NCI-H2029 treated with DMSO at 0.1 percent for 48 hours (cell line): ENCODE results near the gene PRSS21.

Source experiments
- DNase-seq: peaks from one replicate; lab custom pipeline; 2025; lab: John Stamatoyannopoulos, UW

PRSS21 gene

GRCh38 chr16:2816751-2817339 is at the start of gene PRSS21:
PRSS21 (plus strand) TSS chr16:2817237; CDS start chr16:2817269, 32 bp downstream.
- no peak for DNase-seq

GRCh38 chr16:2767891-2768290 is 49.1 kb upstream of the PRSS21 start:
- no peak for DNase-seq

GRCh38 chr16:2768403-2769089 is 48.5 kb upstream of the PRSS21 start:
- no peak for DNase-seq

- DNase-seq: no peak
These were observed 47.9 kb upstream of the PRSS21 start for GRCh38 chr16:2769100-2769529.

GRCh38 chr16:2769675-2770056 is 47.4 kb upstream of the PRSS21 start:
- DNase-seq: no peak

GRCh38 chr16:2770057-2770951 is 46.7 kb upstream of the PRSS21 start:
- no peak for DNase-seq

GRCh38 chr16:2771496-2772402 is 45.3 kb upstream of the PRSS21 start:
- no peak for DNase-seq

- no peak for DNase-seq
These were observed 43.7 kb upstream of the PRSS21 start for GRCh38 chr16:2773188-2773968.

GRCh38 chr16:2774161-2774891 is 42.7 kb upstream of the PRSS21 start:
- DNase-seq: no peak

- no peak for DNase-seq
These were observed 41.8 kb upstream of the PRSS21 start for GRCh38 chr16:2775131-2775716.

- DNase-seq: no peak
These were observed 41.1 kb upstream of the PRSS21 start for GRCh38 chr16:2775765-2776499.

GRCh38 chr16:2776500-2777139 is 40.4 kb upstream of the PRSS21 start:
- DNase-seq: no peak

- DNase-seq: peak; percentile 34
These were observed 39.7 kb upstream of the PRSS21 start, which contains the start of gene ELOB for GRCh38 chr16:2777231-2777902. ELOB (minus strand) TSS chr16:2777280; CDS start chr16:2777239, 41 bp downstream.

- no peak for DNase-seq
These were observed 39.0 kb upstream of the PRSS21 start for GRCh38 chr16:2777903-2778629.

- no peak for DNase-seq
These were observed 38.4 kb upstream of the PRSS21 start for GRCh38 chr16:2778630-2778958.

- DNase-seq: no peak
These were observed 37.7 kb upstream of the PRSS21 start for GRCh38 chr16:2779151-2779920.
